ENCODE results near the gene HES5. TPM values are rescaled to one million over a fixed set of nuclear protein-coding genes. Genes with fewer than 3 reads are reported as not detected.

HES5 gene
- total and polyA plus RNA-seq, 2 donors (not counting 1 experiment from before 2014, with no cell fraction given) = not detected

DNA sequence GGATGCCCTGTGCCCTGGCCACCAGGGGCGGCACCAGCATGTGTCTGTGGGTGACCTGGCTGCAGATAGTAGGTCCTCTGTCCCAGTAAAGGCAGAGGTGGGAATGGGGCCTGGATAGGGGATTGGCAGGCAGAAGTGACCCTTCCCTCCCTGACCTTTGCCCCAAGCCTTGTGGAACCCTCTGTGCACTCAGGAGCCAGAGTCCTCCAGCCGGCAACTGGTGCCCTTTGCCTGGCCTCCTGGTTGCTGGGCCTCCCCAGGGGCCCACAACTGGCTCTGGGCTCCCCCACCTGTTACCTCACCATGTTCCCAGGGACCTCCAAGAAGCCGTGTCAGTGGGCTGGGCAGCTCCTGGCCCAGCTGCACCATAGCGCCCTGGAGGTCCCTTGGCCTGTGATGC, 44.0 kb downstream of the HES5 start:
- TF ChIP-seq EZH2 (IDR thresholded peaks at IDR 0.05; ENCODE audit: low read length, missing control alignments) (no peak), CTCF (conservative IDR thresholded peaks at IDR 0.05 in 1 of 2, IDR thresholded peaks at IDR 0.05 in 1 of 2; ENCODE audit: low read depth in 1 of 2, low read length in 2 of 2) (no peak)
- Histone ChIP-seq H3K36me3 (ENCODE audit: control insufficient read depth, insufficient read depth, low read length) (no peaks in the 10 kb centered on the region), H3K27ac (ENCODE audit: insufficient read depth, low read length) (no peak overlapping the region), H3K4me3 (replicated peaks in 1 of 4; ENCODE audit: control extremely low read depth in 1 of 4, insufficient read depth in 1 of 4, low read depth in 3 of 4, low read length in 4 of 4) (no peak overlapping the region), H3K79me2 (ENCODE audit: control insufficient read depth, insufficient read depth, low read length) (no peaks in the 10 kb centered on the region), H3K9me3 (ENCODE audit: control insufficient read depth, insufficient read depth, low read depth, low read length) (no peaks in the 10 kb centered on the region), H4K20me1 (ENCODE audit: control insufficient read depth, extremely low read depth, insufficient read depth, low read length) (no peaks in the 10 kb centered on the region), H3K9ac (ENCODE audit: insufficient read depth, low read length) (no peak overlapping the region), H3K4me1 (ENCODE audit: control insufficient read depth, extremely low read depth, insufficient read depth, low read length) (no peaks in the 10 kb centered on the region), H2AFZ (ENCODE audit: low read length) (no peak overlapping the region), H3K4me2 (ENCODE audit: extremely low read depth, insufficient read depth, low read length) (no peak overlapping the region), H3K27me3 (ENCODE audit: control insufficient read depth, insufficient read depth, low read length) (no peaks in the 10 kb centered on the region)
- DNase-seq (ENCODE audit: low read depth in 2 of 2) = no peak

DNA sequence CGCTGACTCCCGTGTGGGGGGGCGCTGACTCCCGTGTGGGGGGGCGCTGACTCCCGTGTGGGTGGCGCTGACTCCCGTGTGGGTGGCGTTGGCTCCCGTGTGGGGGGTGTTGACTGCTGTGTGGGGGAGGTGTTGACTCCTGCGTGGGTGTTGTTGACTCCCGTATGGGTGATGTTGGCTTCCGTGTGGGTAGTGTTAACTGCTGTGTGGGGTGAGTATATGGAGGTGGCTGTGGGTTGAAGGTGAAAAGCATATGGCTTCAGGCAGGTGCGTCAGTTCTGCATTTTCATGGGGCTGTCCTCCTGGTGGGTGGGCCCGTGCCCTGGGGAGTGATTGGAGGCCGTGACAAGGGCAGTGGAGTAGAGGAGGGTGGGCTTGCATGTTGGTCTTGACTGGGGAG, 46.1 kb downstream of the HES5 start:
- Histone ChIP-seq H3K4me2 (ENCODE audit: extremely low read depth, insufficient read depth, low read length) (no peak overlapping the region), H3K79me2 (ENCODE audit: control insufficient read depth, insufficient read depth, low read length) (no peaks in the 10 kb centered on the region), H3K27me3 (ENCODE audit: control insufficient read depth, insufficient read depth, low read length) (no peaks in the 10 kb centered on the region), H3K4me1 (ENCODE audit: control insufficient read depth, extremely low read depth, insufficient read depth, low read length) (no peaks in the 10 kb centered on the region), H3K36me3 (ENCODE audit: control insufficient read depth, insufficient read depth, low read length) (no peaks in the 10 kb centered on the region), H2AFZ (ENCODE audit: low read length) (no peak overlapping the region), H3K4me3 (replicated peaks in 1 of 4; ENCODE audit: control extremely low read depth in 1 of 4, insufficient read depth in 1 of 4, low read depth in 3 of 4, low read length in 4 of 4) (no peak overlapping the region), H3K9me3 (ENCODE audit: control insufficient read depth, insufficient read depth, low read depth, low read length) (no peaks in the 10 kb centered on the region), H3K27ac (ENCODE audit: insufficient read depth, low read length) (no peak overlapping the region), H3K9ac (ENCODE audit: insufficient read depth, low read length) (no peak overlapping the region), H4K20me1 (ENCODE audit: control insufficient read depth, extremely low read depth, insufficient read depth, low read length) (no peaks in the 10 kb centered on the region)
- TF ChIP-seq CTCF (conservative IDR thresholded peaks at IDR 0.05 in 1 of 2, IDR thresholded peaks at IDR 0.05 in 1 of 2; ENCODE audit: low read depth in 1 of 2, low read length in 2 of 2) (no peak), EZH2 (IDR thresholded peaks at IDR 0.05; ENCODE audit: low read length, missing control alignments) (no peak)
- no peak for DNase-seq (ENCODE audit: low read depth in 2 of 2)

DNA sequence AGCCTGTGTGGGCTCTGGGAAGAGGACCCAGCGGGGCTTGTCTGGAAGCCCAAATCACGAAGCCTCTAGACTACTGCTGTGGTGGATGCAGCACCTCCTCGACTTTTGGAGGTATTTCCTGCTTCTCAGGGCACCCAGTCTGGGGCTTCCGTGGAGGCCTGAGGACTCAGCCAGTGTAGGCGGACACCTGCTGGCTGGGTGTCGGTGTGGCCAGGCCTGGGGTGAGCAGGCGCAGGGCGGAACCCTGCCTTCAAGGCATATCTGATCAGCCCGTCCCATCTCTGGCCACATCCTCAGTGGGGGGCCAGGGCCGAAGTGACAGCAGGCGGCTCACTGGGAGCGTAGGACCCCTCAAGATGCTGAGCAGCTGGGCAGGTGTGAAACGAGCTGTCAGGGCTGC, 47.0 kb downstream of the HES5 start:
- no peaks in the 10 kb centered on the region for H3K36me3 ChIP-seq (ENCODE audit: control insufficient read depth, insufficient read depth, low read length)
- H3K27me3 ChIP-seq (ENCODE audit: control insufficient read depth, insufficient read depth, low read length) = no peaks in the 10 kb centered on the region
- H3K4me2 ChIP-seq (ENCODE audit: extremely low read depth, insufficient read depth, low read length) = no peak overlapping the region
- H3K79me2 ChIP-seq (ENCODE audit: control insufficient read depth, insufficient read depth, low read length) = no peaks in the 10 kb centered on the region
- H2AFZ ChIP-seq (ENCODE audit: low read length) = no peak overlapping the region
- H3K9me3 ChIP-seq (ENCODE audit: control insufficient read depth, insufficient read depth, low read depth, low read length) = no peaks in the 10 kb centered on the region
- no peak overlapping the region for H3K27ac ChIP-seq (ENCODE audit: insufficient read depth, low read length)
- DNase-seq (ENCODE audit: low read depth in 2 of 2) = no peak
- no peak overlapping the region for H3K4me3 ChIP-seq (replicated peaks in 1 of 4; ENCODE audit: control extremely low read depth in 1 of 4, insufficient read depth in 1 of 4, low read depth in 3 of 4, low read length in 4 of 4)
- H3K4me1 ChIP-seq (ENCODE audit: control insufficient read depth, extremely low read depth, insufficient read depth, low read length) = no peaks in the 10 kb centered on the region
- H3K9ac ChIP-seq (ENCODE audit: insufficient read depth, low read length) = no peak overlapping the region
- TF ChIP-seq CTCF (conservative IDR thresholded peaks at IDR 0.05 in 1 of 2, IDR thresholded peaks at IDR 0.05 in 1 of 2; ENCODE audit: low read depth in 1 of 2, low read length in 2 of 2) = no peak
- no peak for TF ChIP-seq EZH2 (IDR thresholded peaks at IDR 0.05; ENCODE audit: low read length, missing control alignments)
- no peaks in the 10 kb centered on the region for H4K20me1 ChIP-seq (ENCODE audit: control insufficient read depth, extremely low read depth, insufficient read depth, low read length)

Data from fibroblast of lung (primary cell).